Measurements from ENCODE around the gene CLPSL2. TPM values are rescaled to one million over a fixed set of nuclear protein-coding genes. Genes with fewer than 3 reads are reported as not detected.

The CLPSL2 gene
- total RNA-seq, 1 donor from 2014 or later = not detected

- Histone ChIP-seq H3K4me3 (no peak overlapping the region), H3K9me3 (no peaks in the 10 kb centered on the region), H3K36me3 (no peaks in the 10 kb centered on the region), H3K4me1 (no peaks in the 10 kb centered on the region), H3K27me3 (ENCODE audit: low read depth) (peaks cover 46% of the 10 kb centered on the region), H3K27ac (no peak overlapping the region)
- intact Hi-C loops (cut with DNase I) = no loop called here
- TF ChIP-seq CTCF (IDR thresholded peaks at IDR 0.05) = no peak
- DNase-seq (no peak), ATAC-seq (no peak)
Measured at GRCh38 chr6:35765739-35766138, 10.7 kb upstream of the CLPSL2 start.

- no peak overlapping the region for H3K4me3 ChIP-seq
- TF ChIP-seq CTCF (IDR thresholded peaks at IDR 0.05) = no peak
- no peaks in the 10 kb centered on the region for H3K36me3 ChIP-seq
- intact Hi-C loops (cut with DNase I) = no loop called here
- no peaks in the 10 kb centered on the region for H3K4me1 ChIP-seq
- no peak for DNase-seq
- H3K27me3 ChIP-seq (ENCODE audit: low read depth) = peaks cover 20% of the 10 kb centered on the region
- no peaks in the 10 kb centered on the region for H3K9me3 ChIP-seq
- no peak overlapping the region for H3K27ac ChIP-seq
- ATAC-seq = no peak
Measured at GRCh38 chr6:35769211-35769610, 7.2 kb upstream of the CLPSL2 start.

GRCh38 chr6:35771343-35771627 lies 5.1 kb upstream of the CLPSL2 start:
- H3K4me3 ChIP-seq = no peak overlapping the region
- ATAC-seq = peak in 1 of 2 donors; percentile 35

GRCh38 chr6:35774116-35774794 lies 2.1 kb upstream of the CLPSL2 start:
- DNase-seq (no peak), ATAC-seq (no peak)
- peaks cover 8% of the 10 kb centered on the region for H3K4me1 ChIP-seq
- no peak overlapping the region for H3K4me3 ChIP-seq
- no peak for TF ChIP-seq CTCF (IDR thresholded peaks at IDR 0.05)
- H3K9me3 ChIP-seq = no peaks in the 10 kb centered on the region
- no peak overlapping the region for H3K27ac ChIP-seq
- intact Hi-C loops (cut with DNase I) = no loop called here
- no peaks in the 10 kb centered on the region for H3K36me3 ChIP-seq
- peaks cover 29% of the 10 kb centered on the region for H3K27me3 ChIP-seq (ENCODE audit: low read depth)

More at GRCh38 chr6:35771343-35771627, 5.1 kb upstream of the CLPSL2 start:
- H3K9me3 ChIP-seq = no peaks in the 10 kb centered on the region
- TF ChIP-seq CTCF (IDR thresholded peaks at IDR 0.05) = no peak
- no peaks in the 10 kb centered on the region for H3K36me3 ChIP-seq
- intact Hi-C loops (cut with DNase I) = no loop called here
- H3K27me3 ChIP-seq (ENCODE audit: low read depth) = peaks cover 18% of the 10 kb centered on the region
- H3K4me1 ChIP-seq = peaks cover 3% of the 10 kb centered on the region
- H3K27ac ChIP-seq = no peak overlapping the region
- DNase-seq = no peak

GRCh38 chr6:35775031-35775430 lies 1.4 kb upstream of the CLPSL2 start:
- intact Hi-C loops (cut with DNase I) = no loop called here
- Histone ChIP-seq H3K27ac (no peak overlapping the region), H3K4me3 (no peak overlapping the region), H3K36me3 (no peaks in the 10 kb centered on the region), H3K27me3 (ENCODE audit: low read depth) (peaks cover 29% of the 10 kb centered on the region), H3K4me1 (peaks cover 8% of the 10 kb centered on the region), H3K9me3 (no peaks in the 10 kb centered on the region)
- DNase-seq = no peak
- ATAC-seq = no peak
- no peak for TF ChIP-seq CTCF (IDR thresholded peaks at IDR 0.05)

Data from lower lobe of right lung (tissue), 2 donors.